H9 (cell line): ENCODE results near the gene BRD7. TPM values are rescaled to one million over a fixed set of nuclear protein-coding genes. Genes with fewer than 3 reads are reported as not detected.

Experiments used
- DNase-seq: peaks from one replicate; pipeline ENCODE4 v3.0.0-alpha.2; 2017
- H2AFZ ChIP-seq: one replicate; pipeline ENCODE4 v1.6.1; 2013; ENCODE audit warnings: mild to moderate bottlenecking, low read length, control low read depth, moderate library complexity
- H2AK5ac ChIP-seq: 2 replicates; pipeline ENCODE4 v1.6.1; 2013; ENCODE audit warnings: low read length, control low read depth, mixed read lengths; ENCODE audit not compliant: insufficient read length
- H2BK120ac ChIP-seq: one replicate; pipeline ENCODE4 v1.6.1; 2013; ENCODE audit warnings: low read depth, mild to moderate bottlenecking, low read length, control low read depth, inconsistent platforms; ENCODE audit not compliant: poor library complexity, severe bottlenecking
- H2BK12ac ChIP-seq: 2 replicates; pipeline ENCODE4 v1.6.1; 2013; ENCODE audit warnings: low read length, control low read depth, mixed read lengths, low read depth; ENCODE audit not compliant: insufficient read length
- H2BK15ac ChIP-seq: 2 replicates; pipeline ENCODE4 v1.6.1; 2013; ENCODE audit warnings: low read depth, low read length, control low read depth
- H2BK20ac ChIP-seq: one replicate; pipeline ENCODE4 v1.6.1; 2013; ENCODE audit warnings: low read depth, mild to moderate bottlenecking, low read length, control low read depth, inconsistent platforms; ENCODE audit not compliant: poor library complexity, severe bottlenecking
- H2BK5ac ChIP-seq: 2 replicates; pipeline ENCODE4 v1.6.1; 2013; ENCODE audit warnings: low read length, control low read depth, mixed read lengths; ENCODE audit not compliant: insufficient read length
- H3K14ac ChIP-seq: 2 replicates; pipeline ENCODE4 v1.6.1; 2013; ENCODE audit warnings: low read length, control low read depth; ENCODE audit not compliant: insufficient read depth
- H3K18ac ChIP-seq: 2 replicates; pipeline ENCODE4 v1.6.1; 2013; ENCODE audit warnings: low read depth, mild to moderate bottlenecking, mixed read lengths, low read length, control low read depth; ENCODE audit not compliant: insufficient read length
- H3K23ac ChIP-seq: 2 replicates; pipeline ENCODE4 v1.6.1; 2013; ENCODE audit warnings: low read length, control low read depth, mixed read lengths, low read depth; ENCODE audit not compliant: insufficient read length
- H3K23me2 ChIP-seq: 2 replicates; pipeline ENCODE4 v1.6.1; 2013; ENCODE audit warnings: low read depth, mild to moderate bottlenecking, mixed read lengths, low read length, control low read depth; ENCODE audit not compliant: insufficient read length, poor library complexity, severe bottlenecking
- H3K27ac ChIP-seq: 2 replicates; pipeline ENCODE4 v1.5.1; 2013; ENCODE audit warnings: low read length, control low read depth, mixed read lengths, low read depth; ENCODE audit not compliant: insufficient read length
- H3K27me3 ChIP-seq: 2 replicates; pipeline ENCODE4 v1.6.1; 2013; ENCODE audit warnings: low read length, control low read depth, inconsistent platforms; ENCODE audit not compliant: insufficient read depth
- H3K4ac ChIP-seq: 2 replicates; pipeline ENCODE4 v1.6.1; 2013; ENCODE audit warnings: low read depth, mild to moderate bottlenecking, control low read depth, inconsistent platforms, low read length, moderate library complexity
- H3K4me1 ChIP-seq: 2 replicates; pipeline ENCODE4 v1.6.1; 2013; ENCODE audit warnings: low read length, control low read depth, inconsistent platforms; ENCODE audit not compliant: insufficient read depth
- H3K4me2 ChIP-seq: 2 replicates; pipeline ENCODE4 v1.6.1; 2013; ENCODE audit warnings: low read length, control low read depth, mixed read lengths; ENCODE audit not compliant: insufficient read length, insufficient read depth
- H3K56ac ChIP-seq: 2 replicates; pipeline ENCODE4 v1.6.1; 2013; ENCODE audit warnings: low read depth, mild to moderate bottlenecking, mixed read lengths, low read length, control low read depth; ENCODE audit not compliant: insufficient read length
- H3K79me1 ChIP-seq: 2 replicates; pipeline ENCODE4 v1.6.1; 2013; ENCODE audit warnings: low read depth, mild to moderate bottlenecking, moderate library complexity, low read length, control low read depth, inconsistent platforms; ENCODE audit not compliant: insufficient read depth, poor library complexity, severe bottlenecking
- H3K79me2 ChIP-seq: 2 replicates; pipeline ENCODE4 v1.6.1; 2013; ENCODE audit warnings: low read length, control low read depth, inconsistent platforms; ENCODE audit not compliant: insufficient read depth
- H3K9ac ChIP-seq: 2 replicates; pipeline ENCODE4 v1.6.1; 2013; ENCODE audit warnings: low read length, control low read depth, mixed read lengths; ENCODE audit not compliant: insufficient read length; ENCODE audit errors: extremely low read depth
- H3K9me3 ChIP-seq: one replicate; pipeline ENCODE4 v1.6.1; 2013; ENCODE audit warnings: low read depth, low read length, inconsistent platforms; ENCODE audit not compliant: control insufficient read depth
- H3T11ph ChIP-seq: one replicate; pipeline ENCODE4 v1.6.1; 2013; ENCODE audit warnings: mild to moderate bottlenecking, low read length, control low read depth, inconsistent platforms
- H4K20me1 ChIP-seq: one replicate; pipeline ENCODE4 v1.6.1; 2013; ENCODE audit not compliant: control insufficient read depth, insufficient read length, insufficient read depth
- H4K5ac ChIP-seq: 2 replicates; pipeline ENCODE4 v1.6.1; 2013; ENCODE audit warnings: low read depth, mild to moderate bottlenecking, mixed read lengths, low read length, control low read depth; ENCODE audit not compliant: insufficient read length
- H4K8ac ChIP-seq: replicated peaks from 2 replicates; pipeline ENCODE4 v1.6.1; 2013; ENCODE audit warnings: low read length, control low read depth, mixed read lengths, low read depth; ENCODE audit not compliant: insufficient read length
- H4K91ac ChIP-seq: 2 replicates; pipeline ENCODE4 v1.6.1; 2013; ENCODE audit warnings: low read depth, mild to moderate bottlenecking, moderate library complexity, mixed read lengths, low read length, control low read depth; ENCODE audit not compliant: insufficient read length
- H3K27ac Mint-ChIP-seq, 3 experiments: 2 replicates in 2 of 3; 3 replicates in 1 of 3; pipeline ENCODE4 v1.8.0; 2020 to 2021; ENCODE audit warnings: mixed read lengths in 3 of 3, mild to moderate bottlenecking in 1 of 3, moderate library complexity in 1 of 3
- H3K27me3 Mint-ChIP-seq: 2 replicates; pipeline ENCODE4 v1.8.0; 2021; ENCODE audit warnings: low read depth, mild to moderate bottlenecking, moderate library complexity, mixed read lengths
- H3K36me3 Mint-ChIP-seq, 3 experiments: 2 replicates in 2 of 3; 3 replicates in 1 of 3; pipeline ENCODE4 v1.8.0; 2020 to 2021; ENCODE audit warnings: low read depth in 3 of 3, mixed read lengths in 3 of 3; ENCODE audit not compliant: insufficient read depth in 1 of 3
- H3K4me1 Mint-ChIP-seq, 2 experiments: 2 replicates each; pipeline ENCODE4 v1.8.0; 2020; ENCODE audit warnings: mixed read lengths in 2 of 2
- H3K4me3 Mint-ChIP-seq, 2 experiments: 2 replicates in 1 of 2; 3 replicates in 1 of 2; pipeline ENCODE4 v1.8.0; 2020 to 2021; ENCODE audit warnings: mild to moderate bottlenecking in 2 of 2, mixed read lengths in 2 of 2, moderate library complexity in 1 of 2
- H3K9me3 Mint-ChIP-seq, 2 experiments: 2 replicates in 1 of 2; 3 replicates in 1 of 2; pipeline ENCODE4 v1.8.0; 2020; ENCODE audit warnings: mild to moderate bottlenecking in 2 of 2, mixed read lengths in 2 of 2, moderate library complexity in 1 of 2
- whole genome bisulfite sequencing: extraction: QIAGEN DNeasy Blood & Tissue Kit; methylation state at CpG from one replicate; pipeline ENCODE4 v1.1.7; 2013; ENCODE audit warnings: missing lambda C conversion rate, low lambda C conversion rate, mixed read lengths; ENCODE audit not compliant: insufficient read length; ENCODE audit errors: extremely low coverage; 5-methylcytosine and 5-hydroxymethylcytosine counted together
- total RNA-seq: library from RNA; stranded (reverse); gene quantifications from 2 replicates; pipeline ENCODE4 v1.2.1, GENCODE V29; 2021
- TF ChIP-seq, protein P1 (sequence below): fragments of 200-600 bp; sonication (generic); conservative IDR thresholded peaks from 3 replicates; pipeline ENCODE4 v1.8.0; 2021; ENCODE audit warnings: antibody characterized with exemption, mild to moderate bottlenecking

BRD7 gene
- total RNA-seq, 1 experiment from 2014 or later, result 112 TPM

DNA sequence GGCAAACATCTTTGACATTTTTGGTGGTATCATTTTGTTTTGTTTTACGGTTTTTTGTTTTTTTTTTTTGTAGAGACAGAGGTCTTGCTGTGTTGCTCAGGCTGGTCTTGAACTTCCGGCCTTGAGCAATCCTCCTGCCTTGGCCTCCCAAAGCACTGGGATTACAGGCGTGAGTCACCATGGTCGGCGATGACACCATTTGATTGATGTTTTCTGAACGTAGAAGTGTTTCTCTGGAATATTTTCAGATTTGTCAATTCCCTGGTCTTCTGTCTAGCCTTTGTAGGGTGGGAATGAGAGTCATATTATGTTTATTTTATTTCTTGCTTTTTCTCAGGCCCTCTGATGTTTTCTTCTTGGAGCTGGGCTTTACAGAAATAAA is 32.2 kb upstream of the BRD7 start:
- H3K9me3 Mint-ChIP-seq, result no peaks in the 10 kb centered on the region
- H3K4me1 ChIP-seq, result no peaks in the 10 kb centered on the region
- no peak overlapping the region for H3K4me3 Mint-ChIP-seq
- H3K27ac ChIP-seq, result no peak overlapping the region
- peaks cover 5% of the 10 kb centered on the region; the same call in 1 of the 2 replicates for H3K27me3 Mint-ChIP-seq
- H3K14ac ChIP-seq, result no peak overlapping the region
- H4K20me1 ChIP-seq, result no peaks in the 10 kb centered on the region
- H3K56ac ChIP-seq, result no peak overlapping the region
- H3K27ac Mint-ChIP-seq, result no peak overlapping the region
- no peak overlapping the region for H3K4ac ChIP-seq
- no peak overlapping the region for H2BK15ac ChIP-seq
- no peak overlapping the region for H2AK5ac ChIP-seq
- H3K4me2 ChIP-seq, result no peak overlapping the region
- H2AFZ ChIP-seq, result no peak overlapping the region
- no peak overlapping the region for H2BK120ac ChIP-seq
- H3K23me2 ChIP-seq, result no peaks in the 10 kb centered on the region
- H3T11ph ChIP-seq, result no peak overlapping the region
- no peaks in the 10 kb centered on the region for H3K9me3 ChIP-seq
- DNase-seq, result no peak
- H3K79me2 ChIP-seq, result no peaks in the 10 kb centered on the region
- no peak overlapping the region for H3K18ac ChIP-seq
- no CpG with 5 or more reads among the region's 6 CpGs for WGBS
- no peak overlapping the region for H4K8ac ChIP-seq
- H2BK12ac ChIP-seq, result no peak overlapping the region
- TF ChIP-seq, protein P1, sequence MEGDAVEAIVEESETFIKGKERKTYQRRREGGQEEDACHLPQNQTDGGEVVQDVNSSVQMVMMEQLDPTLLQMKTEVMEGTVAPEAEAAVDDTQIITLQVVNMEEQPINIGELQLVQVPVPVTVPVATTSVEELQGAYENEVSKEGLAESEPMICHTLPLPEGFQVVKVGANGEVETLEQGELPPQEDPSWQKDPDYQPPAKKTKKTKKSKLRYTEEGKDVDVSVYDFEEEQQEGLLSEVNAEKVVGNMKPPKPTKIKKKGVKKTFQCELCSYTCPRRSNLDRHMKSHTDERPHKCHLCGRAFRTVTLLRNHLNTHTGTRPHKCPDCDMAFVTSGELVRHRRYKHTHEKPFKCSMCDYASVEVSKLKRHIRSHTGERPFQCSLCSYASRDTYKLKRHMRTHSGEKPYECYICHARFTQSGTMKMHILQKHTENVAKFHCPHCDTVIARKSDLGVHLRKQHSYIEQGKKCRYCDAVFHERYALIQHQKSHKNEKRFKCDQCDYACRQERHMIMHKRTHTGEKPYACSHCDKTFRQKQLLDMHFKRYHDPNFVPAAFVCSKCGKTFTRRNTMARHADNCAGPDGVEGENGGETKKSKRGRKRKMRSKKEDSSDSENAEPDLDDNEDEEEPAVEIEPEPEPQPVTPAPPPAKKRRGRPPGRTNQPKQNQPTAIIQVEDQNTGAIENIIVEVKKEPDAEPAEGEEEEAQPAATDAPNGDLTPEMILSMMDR, result no peak
- no peaks in the 10 kb centered on the region for H3K27me3 ChIP-seq
- H3K36me3 Mint-ChIP-seq, result no peaks in the 10 kb centered on the region
- H4K5ac ChIP-seq, result no peak overlapping the region
- H3K23ac ChIP-seq, result no peak overlapping the region
- H2BK20ac ChIP-seq, result no peak overlapping the region
- peaks cover 4 to 9% of the 10 kb centered on the region in 2 experiments for H3K4me1 Mint-ChIP-seq
- H2BK5ac ChIP-seq, result no peak overlapping the region
- no peaks in the 10 kb centered on the region for H3K79me1 ChIP-seq
- no peak overlapping the region for H3K9ac ChIP-seq
- H4K91ac ChIP-seq, result no peak overlapping the region
